ENCODE data around the gene GSDMA. TPM values are rescaled to one million over a fixed set of nuclear protein-coding genes. Genes with fewer than 3 reads are reported as not detected.

Gene GSDMA
- total RNA-seq, 4 donors from 2014 or later: 0.16 to 0.26 TPM; not detected in 2

GRCh38 chr17:39972271-39972670, 9.5 kb downstream of the GSDMA start:
- TF ChIP-seq POLR2A (IDR thresholded peaks at IDR 0.05): no peak
- TF ChIP-seq, protein P1, sequence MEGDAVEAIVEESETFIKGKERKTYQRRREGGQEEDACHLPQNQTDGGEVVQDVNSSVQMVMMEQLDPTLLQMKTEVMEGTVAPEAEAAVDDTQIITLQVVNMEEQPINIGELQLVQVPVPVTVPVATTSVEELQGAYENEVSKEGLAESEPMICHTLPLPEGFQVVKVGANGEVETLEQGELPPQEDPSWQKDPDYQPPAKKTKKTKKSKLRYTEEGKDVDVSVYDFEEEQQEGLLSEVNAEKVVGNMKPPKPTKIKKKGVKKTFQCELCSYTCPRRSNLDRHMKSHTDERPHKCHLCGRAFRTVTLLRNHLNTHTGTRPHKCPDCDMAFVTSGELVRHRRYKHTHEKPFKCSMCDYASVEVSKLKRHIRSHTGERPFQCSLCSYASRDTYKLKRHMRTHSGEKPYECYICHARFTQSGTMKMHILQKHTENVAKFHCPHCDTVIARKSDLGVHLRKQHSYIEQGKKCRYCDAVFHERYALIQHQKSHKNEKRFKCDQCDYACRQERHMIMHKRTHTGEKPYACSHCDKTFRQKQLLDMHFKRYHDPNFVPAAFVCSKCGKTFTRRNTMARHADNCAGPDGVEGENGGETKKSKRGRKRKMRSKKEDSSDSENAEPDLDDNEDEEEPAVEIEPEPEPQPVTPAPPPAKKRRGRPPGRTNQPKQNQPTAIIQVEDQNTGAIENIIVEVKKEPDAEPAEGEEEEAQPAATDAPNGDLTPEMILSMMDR (IDR thresholded peaks at IDR 0.05 in 4 of 5, conservative IDR thresholded peaks at IDR 0.05 in 1 of 5): no peak

DNA sequence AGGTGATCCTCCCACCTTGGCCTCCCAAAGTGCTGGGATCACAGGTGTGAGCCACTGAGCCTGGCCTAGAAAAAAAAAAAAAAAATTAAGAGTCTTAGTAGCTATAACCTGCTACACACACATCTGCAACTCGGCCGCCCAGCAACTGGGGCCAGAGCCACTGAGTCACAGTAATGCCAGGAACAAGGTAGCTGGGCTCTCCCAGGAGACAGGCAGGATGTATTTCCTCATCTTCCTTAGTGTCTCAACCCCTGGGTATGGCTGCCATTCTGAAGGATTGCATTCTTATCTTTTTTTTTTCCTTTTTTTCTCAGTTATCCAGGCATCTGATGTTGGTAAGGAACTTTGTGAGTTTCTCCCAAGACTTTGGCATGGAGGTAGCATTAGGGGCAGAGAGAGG, 10.7 kb downstream of the GSDMA start:
- Histone ChIP-seq H3K27me3 (peaks cover 0 to 7% (median 5%) of the 10 kb centered on the region in 3 donors), H3K4me1 (no peaks in the 10 kb centered on the region), H3K9me3 (no peaks in the 10 kb centered on the region), H3K27ac (no peak overlapping the region), H3K36me3 (no peaks in the 10 kb centered on the region), H3K4me3 (no peak overlapping the region)
- ATAC-seq (no peak), DNase-seq (no peak)
- TF ChIP-seq, protein P1 (IDR thresholded peaks at IDR 0.05 in 4 of 5, conservative IDR thresholded peaks at IDR 0.05 in 1 of 5): no peak
- TF ChIP-seq POLR2A (IDR thresholded peaks at IDR 0.05): no peak
- in situ Hi-C loops (cut with MboI; ENCODE audit: low sequenced_read_pairs in 4 of 4) (no loop called here), intact Hi-C loops (cut with DNase I; ENCODE audit: low total_unique reads) (no loop called here)

More at GRCh38 chr17:39972271-39972670, 9.5 kb downstream of the GSDMA start:
- H3K27me3 ChIP-seq: peaks cover 0 to 5% (median 5%) of the 10 kb centered on the region in 3 donors
- no peak for ATAC-seq
- H3K4me3 ChIP-seq: no peak overlapping the region
- intact Hi-C loops (cut with DNase I; ENCODE audit: low total_unique reads) (no loop called here), in situ Hi-C loops (cut with MboI; ENCODE audit: low sequenced_read_pairs in 4 of 4) (no loop called here)
- no peaks in the 10 kb centered on the region for H3K9me3 ChIP-seq
- no peak for DNase-seq
- H3K4me1 ChIP-seq: no peaks in the 10 kb centered on the region
- H3K27ac ChIP-seq: no peak overlapping the region
- H3K36me3 ChIP-seq: no peaks in the 10 kb centered on the region

DNA sequence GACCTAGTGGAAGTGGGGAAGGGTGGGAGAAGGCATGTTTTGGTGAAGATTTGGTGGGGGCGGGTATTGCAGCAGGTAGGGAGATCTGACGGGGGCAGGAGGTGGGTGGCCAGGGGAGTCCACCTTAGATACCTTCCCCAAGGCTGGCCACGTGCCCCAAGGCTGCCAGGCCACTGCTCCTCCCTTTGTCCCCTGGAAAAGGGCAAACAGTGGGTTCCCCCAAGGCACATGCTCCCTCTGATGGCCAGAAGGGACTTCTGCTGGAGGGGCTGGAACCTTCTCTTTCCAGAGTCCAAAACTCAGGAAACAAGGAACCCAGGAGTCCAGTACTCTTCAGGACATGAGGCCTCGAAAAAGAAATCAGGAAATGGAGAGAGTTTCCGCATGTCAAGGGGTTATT, 11.6 kb downstream of the GSDMA start:
- no peak overlapping the region for H3K27ac ChIP-seq
- no peak overlapping the region for H3K4me3 ChIP-seq
- H3K4me1 ChIP-seq: no peaks in the 10 kb centered on the region
- no peaks in the 10 kb centered on the region for H3K36me3 ChIP-seq
- no peaks in the 10 kb centered on the region for H3K9me3 ChIP-seq
- in situ Hi-C loops (cut with MboI; ENCODE audit: low sequenced_read_pairs in 4 of 4): no loop called here
- DNase-seq (no peak), ATAC-seq (no peak)
- intact Hi-C loops (cut with DNase I; ENCODE audit: low total_unique reads): no loop called here
- H3K27me3 ChIP-seq: peaks cover 0 to 7% (median 5%) of the 10 kb centered on the region in 3 donors
- TF ChIP-seq, protein P1 (IDR thresholded peaks at IDR 0.05 in 4 of 5, conservative IDR thresholded peaks at IDR 0.05 in 1 of 5): no peak
- no peak for TF ChIP-seq POLR2A (IDR thresholded peaks at IDR 0.05)

DNA sequence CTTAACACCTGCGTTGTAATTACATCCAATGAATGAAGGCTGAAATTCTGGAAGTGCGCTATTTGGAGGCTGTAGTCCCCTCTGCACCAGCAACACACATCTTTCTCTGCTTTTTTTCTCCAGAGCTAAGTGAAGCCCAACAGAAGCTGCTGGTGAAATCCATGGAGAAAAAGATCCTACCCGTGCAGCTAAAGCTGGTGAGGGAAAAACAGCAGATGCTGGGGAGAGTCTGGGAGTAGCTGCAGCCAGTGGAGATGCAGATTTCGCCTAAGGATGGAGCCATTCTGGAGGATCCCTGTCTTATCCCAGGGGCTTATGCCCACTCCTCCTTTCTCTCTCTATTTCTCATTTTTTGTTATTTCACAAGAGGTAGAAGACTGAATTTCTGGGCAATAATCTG, 13.0 kb downstream of the GSDMA start:
- H3K36me3 ChIP-seq: no peaks in the 10 kb centered on the region
- intact Hi-C loops (cut with DNase I; ENCODE audit: low total_unique reads) (no loop called here), in situ Hi-C loops (cut with MboI; ENCODE audit: low sequenced_read_pairs in 4 of 4) (no loop called here)
- no peak overlapping the region for H3K27ac ChIP-seq
- H3K9me3 ChIP-seq: no peaks in the 10 kb centered on the region
- peaks cover 0 to 4% of the 10 kb centered on the region in 2 donors for H3K4me1 ChIP-seq
- H3K4me3 ChIP-seq: no peak overlapping the region
- H3K27me3 ChIP-seq: peaks cover 0 to 5% (median 5%) of the 10 kb centered on the region in 3 donors
- TF ChIP-seq, protein P1 (IDR thresholded peaks at IDR 0.05 in 4 of 5, conservative IDR thresholded peaks at IDR 0.05 in 1 of 5): no peak
- TF ChIP-seq POLR2A (IDR thresholded peaks at IDR 0.05): no peak
- DNase-seq (no peak), ATAC-seq (no peak)
